HG03175 (cell line): ENCODE results near the gene SNCB.

Experiments used
- ATAC-seq: cut with Tn5 transposase; IDR thresholded peaks from one replicate; pipeline ENCODE4 v1.9.1; 2021; ENCODE audit warnings: mild to moderate bottlenecking, moderate library complexity; ENCODE audit not compliant: unreplicated experiment

SNCB gene

GRCh38 chr5:176644878-176645670 lies 14.7 kb upstream of the SNCB start:
- no peak for ATAC-seq

GRCh38 chr5:176644294-176644693 lies 14.0 kb upstream of the SNCB start:
- no peak for ATAC-seq

- ATAC-seq: no peak
These were observed 13.3 kb upstream of the SNCB start for GRCh38 chr5:176643491-176644219.

- no peak for ATAC-seq
These were observed 12.5 kb upstream of the SNCB start for GRCh38 chr5:176642675-176643490.

GRCh38 chr5:176640616-176641015 lies 10.3 kb upstream of the SNCB start:
- no peak for ATAC-seq

- ATAC-seq: no peak
These were observed 9.6 kb upstream of the SNCB start for GRCh38 chr5:176639981-176640380.

GRCh38 chr5:176639208-176639607 lies 8.9 kb upstream of the SNCB start:
- no peak for ATAC-seq

GRCh38 chr5:176638437-176638836 lies 8.1 kb upstream of the SNCB start:
- ATAC-seq: no peak

GRCh38 chr5:176637556-176637955 lies 7.2 kb upstream of the SNCB start:
- no peak for ATAC-seq

GRCh38 chr5:176636426-176636825 lies 6.1 kb upstream of the SNCB start:
- ATAC-seq: no peak

GRCh38 chr5:176633598-176633997 lies 3.3 kb upstream of the SNCB start:
- ATAC-seq: no peak

- no peak for ATAC-seq
These were observed 2.4 kb upstream of the SNCB start for GRCh38 chr5:176632745-176633144.

GRCh38 chr5:176631383-176632200 lies 1.3 kb upstream of the SNCB start:
- no peak for ATAC-seq

GRCh38 chr5:176630681-176631222 lies 418 bp upstream of the SNCB start:
- no peak for ATAC-seq

GRCh38 chr5:176629317-176629852 lies 949 bp downstream of the SNCB start:
- ATAC-seq: no peak

- no peak for ATAC-seq
These were observed 1.7 kb downstream of the SNCB start for GRCh38 chr5:176628406-176629228.

- no peak for ATAC-seq
These were observed 2.8 kb downstream of the SNCB start for GRCh38 chr5:176627582-176627981.

GRCh38 chr5:176626876-176627236 lies 3.5 kb downstream of the SNCB start:
- ATAC-seq: no peak
